NB4 (cell line): ENCODE results near the gene NCK2.

Source experiments
- CTCF ChIP-seq: IDR thresholded peaks from one replicate; pipeline ENCODE4 v1.5.1; 2012; ENCODE audit warnings: low read depth, low read length
- MYC ChIP-seq: IDR thresholded peaks from 2 replicates; pipeline ENCODE4 v1.6.1; 2011; ENCODE audit warnings: low read depth, low read length
- POLR2A ChIP-seq: IDR thresholded peaks from 2 replicates; pipeline ENCODE4 v1.6.1; 2011; ENCODE audit warnings: mild to moderate bottlenecking; ENCODE audit not compliant: insufficient read length; ENCODE audit errors: extremely low read depth

GRCh38 chr2:105856581-105856980, 111.9 kb downstream of the NCK2 start:
- TF ChIP-seq CTCF (no peak), POLR2A (no peak), MYC (no peak)
